ENCODE results near the gene CACNA1E. TPM values are rescaled to one million over a fixed set of nuclear protein-coding genes. Genes with fewer than 3 reads are reported as not detected.

Gene CACNA1E
- total RNA-seq, 1 donor from 2014 or later = not detected

- no peak for DNase-seq
- Mint-ChIP-seq H3K4me1 (no peaks in the 10 kb centered on the region), H3K4me3 (no peak overlapping the region), H3K27me3 (peaks cover 3% of the 10 kb centered on the region), H3K36me3 (ENCODE audit: low read depth) (no peaks in the 10 kb centered on the region), H3K9me3 (no peaks in the 10 kb centered on the region), H3K27ac (no peak overlapping the region)
- intact Hi-C loops (cut with micrococcal nuclease) = no loop called here
Observed at GRCh38 chr1:181784039-181784683, 300.8 kb downstream of the CACNA1E start.

- intact Hi-C loops (cut with micrococcal nuclease) = no loop called here
- no peaks in the 10 kb centered on the region for H3K36me3 Mint-ChIP-seq (ENCODE audit: low read depth)
- peaks cover 2% of the 10 kb centered on the region for H3K27me3 Mint-ChIP-seq
- no peak overlapping the region for H3K27ac Mint-ChIP-seq
- DNase-seq = no peak
- H3K4me3 Mint-ChIP-seq = no peak overlapping the region
- no peaks in the 10 kb centered on the region for H3K4me1 Mint-ChIP-seq
- H3K9me3 Mint-ChIP-seq = no peaks in the 10 kb centered on the region
Observed at GRCh38 chr1:181789395-181789794, 306.1 kb downstream of the CACNA1E start.

GRCh38 chr1:181791721-181792120 is 308.4 kb downstream of the CACNA1E start:
- intact Hi-C loops (cut with micrococcal nuclease) = no loop called here
- H3K27ac Mint-ChIP-seq = no peak overlapping the region
- no peaks in the 10 kb centered on the region for H3K36me3 Mint-ChIP-seq (ENCODE audit: low read depth)
- no peak for DNase-seq
- H3K27me3 Mint-ChIP-seq = peaks cover 2% of the 10 kb centered on the region
- H3K4me1 Mint-ChIP-seq = no peaks in the 10 kb centered on the region
- H3K9me3 Mint-ChIP-seq = no peaks in the 10 kb centered on the region
- no peak overlapping the region for H3K4me3 Mint-ChIP-seq

GRCh38 chr1:181793831-181794230 is 310.5 kb downstream of the CACNA1E start:
- intact Hi-C loops (cut with micrococcal nuclease) = no loop called here
- no peak for DNase-seq
- Mint-ChIP-seq H3K9me3 (no peaks in the 10 kb centered on the region), H3K4me1 (no peaks in the 10 kb centered on the region), H3K4me3 (no peak overlapping the region), H3K27ac (no peak overlapping the region), H3K27me3 (peaks cover 2% of the 10 kb centered on the region), H3K36me3 (ENCODE audit: low read depth) (no peaks in the 10 kb centered on the region)

- Mint-ChIP-seq H3K9me3 (no peaks in the 10 kb centered on the region), H3K4me3 (no peak overlapping the region), H3K27ac (no peak overlapping the region), H3K36me3 (ENCODE audit: low read depth) (no peaks in the 10 kb centered on the region), H3K27me3 (peaks cover 2% of the 10 kb centered on the region), H3K4me1 (no peaks in the 10 kb centered on the region)
- intact Hi-C loops (cut with micrococcal nuclease) = no loop called here
- DNase-seq = no peak
Observed at GRCh38 chr1:181794332-181794731, 311.0 kb downstream of the CACNA1E start.

- no peaks in the 10 kb centered on the region for H3K4me1 Mint-ChIP-seq
- no peaks in the 10 kb centered on the region for H3K27me3 Mint-ChIP-seq
- intact Hi-C loops (cut with micrococcal nuclease) = no loop called here
- DNase-seq = no peak
- no peak overlapping the region for H3K27ac Mint-ChIP-seq
- no peaks in the 10 kb centered on the region for H3K9me3 Mint-ChIP-seq
- H3K36me3 Mint-ChIP-seq (ENCODE audit: low read depth) = no peaks in the 10 kb centered on the region
- H3K4me3 Mint-ChIP-seq = no peak overlapping the region
Observed at GRCh38 chr1:181798191-181798926, 315.0 kb downstream of the CACNA1E start.

GRCh38 chr1:181801617-181802016 is 318.3 kb downstream of the CACNA1E start:
- no peak for DNase-seq
- intact Hi-C loops (cut with micrococcal nuclease) = no loop called here
- H3K9me3 Mint-ChIP-seq = no peaks in the 10 kb centered on the region
- no peaks in the 10 kb centered on the region for H3K4me1 Mint-ChIP-seq
- peaks cover 3% of the 10 kb centered on the region for H3K27me3 Mint-ChIP-seq
- H3K27ac Mint-ChIP-seq = no peak overlapping the region
- H3K4me3 Mint-ChIP-seq = no peak overlapping the region
- H3K36me3 Mint-ChIP-seq (ENCODE audit: low read depth) = no peaks in the 10 kb centered on the region

GRCh38 chr1:181802466-181802865 is 319.1 kb downstream of the CACNA1E start:
- no peak for DNase-seq
- Mint-ChIP-seq H3K9me3 (no peaks in the 10 kb centered on the region), H3K27ac (no peak overlapping the region), H3K36me3 (ENCODE audit: low read depth) (no peaks in the 10 kb centered on the region), H3K4me1 (no peaks in the 10 kb centered on the region), H3K27me3 (peaks cover 3% of the 10 kb centered on the region), H3K4me3 (no peak overlapping the region)
- intact Hi-C loops (cut with micrococcal nuclease) = no loop called here

GRCh38 chr1:181803421-181803820 is 320.1 kb downstream of the CACNA1E start:
- peaks cover 3% of the 10 kb centered on the region for H3K27me3 Mint-ChIP-seq
- intact Hi-C loops (cut with micrococcal nuclease) = no loop called here
- H3K36me3 Mint-ChIP-seq (ENCODE audit: low read depth) = no peaks in the 10 kb centered on the region
- no peak overlapping the region for H3K27ac Mint-ChIP-seq
- H3K4me3 Mint-ChIP-seq = no peak overlapping the region
- no peak for DNase-seq
- H3K4me1 Mint-ChIP-seq = no peaks in the 10 kb centered on the region
- H3K9me3 Mint-ChIP-seq = no peaks in the 10 kb centered on the region

- Mint-ChIP-seq H3K4me3 (no peak overlapping the region), H3K4me1 (no peaks in the 10 kb centered on the region), H3K36me3 (ENCODE audit: low read depth) (no peaks in the 10 kb centered on the region), H3K27ac (no peak overlapping the region), H3K9me3 (no peaks in the 10 kb centered on the region), H3K27me3 (peaks cover 3% of the 10 kb centered on the region)
- intact Hi-C loops (cut with micrococcal nuclease) = no loop called here
- no peak for DNase-seq
Observed at GRCh38 chr1:181804989-181805388, 321.7 kb downstream of the CACNA1E start.

- H3K27ac Mint-ChIP-seq = no peak overlapping the region
- no peaks in the 10 kb centered on the region for H3K9me3 Mint-ChIP-seq
- peaks cover 3% of the 10 kb centered on the region for H3K27me3 Mint-ChIP-seq
- DNase-seq = peak; percentile 34
- no peaks in the 10 kb centered on the region for H3K4me1 Mint-ChIP-seq
- H3K36me3 Mint-ChIP-seq (ENCODE audit: low read depth) = no peaks in the 10 kb centered on the region
- intact Hi-C loops (cut with micrococcal nuclease) = no loop called here
- no peak overlapping the region for H3K4me3 Mint-ChIP-seq
Observed at GRCh38 chr1:181806746-181807145, 323.4 kb downstream of the CACNA1E start.

GRCh38 chr1:181807251-181807650 is 323.9 kb downstream of the CACNA1E start:
- DNase-seq = peak; percentile 15
- Mint-ChIP-seq H3K4me1 (no peaks in the 10 kb centered on the region), H3K27me3 (peaks cover 3% of the 10 kb centered on the region), H3K27ac (no peak overlapping the region), H3K36me3 (ENCODE audit: low read depth) (no peaks in the 10 kb centered on the region), H3K9me3 (no peaks in the 10 kb centered on the region), H3K4me3 (no peak overlapping the region)
- intact Hi-C loops (cut with micrococcal nuclease) = no loop called here

GRCh38 chr1:181809991-181810545 is 326.8 kb downstream of the CACNA1E start:
- Mint-ChIP-seq H3K36me3 (ENCODE audit: low read depth) (no peaks in the 10 kb centered on the region), H3K9me3 (no peaks in the 10 kb centered on the region), H3K27me3 (peaks cover 2% of the 10 kb centered on the region), H3K27ac (no peak overlapping the region), H3K4me1 (no peaks in the 10 kb centered on the region), H3K4me3 (no peak overlapping the region)
- intact Hi-C loops (cut with micrococcal nuclease) = no loop called here
- DNase-seq = peak; percentile 16

- Mint-ChIP-seq H3K4me3 (no peak overlapping the region), H3K27ac (no peak overlapping the region), H3K4me1 (no peaks in the 10 kb centered on the region), H3K36me3 (ENCODE audit: low read depth) (no peaks in the 10 kb centered on the region), H3K27me3 (no peaks in the 10 kb centered on the region), H3K9me3 (no peaks in the 10 kb centered on the region)
- DNase-seq = peak; percentile 31
- intact Hi-C loops (cut with micrococcal nuclease) = no loop called here
Observed at GRCh38 chr1:181812208-181812607, 328.9 kb downstream of the CACNA1E start.
